HK-2 (cell line): Measurements from ENCODE around the gene LTF.

Source experiments
- DNase-seq: peaks from one replicate; pipeline ENCODE4 v3.0.0-alpha.2; 2018; ENCODE audit not compliant: unreplicated experiment

LTF gene

GRCh38 chr3:46491089-46492070 is 26.7 kb upstream of the LTF start:
- no peak for DNase-seq

DNA sequence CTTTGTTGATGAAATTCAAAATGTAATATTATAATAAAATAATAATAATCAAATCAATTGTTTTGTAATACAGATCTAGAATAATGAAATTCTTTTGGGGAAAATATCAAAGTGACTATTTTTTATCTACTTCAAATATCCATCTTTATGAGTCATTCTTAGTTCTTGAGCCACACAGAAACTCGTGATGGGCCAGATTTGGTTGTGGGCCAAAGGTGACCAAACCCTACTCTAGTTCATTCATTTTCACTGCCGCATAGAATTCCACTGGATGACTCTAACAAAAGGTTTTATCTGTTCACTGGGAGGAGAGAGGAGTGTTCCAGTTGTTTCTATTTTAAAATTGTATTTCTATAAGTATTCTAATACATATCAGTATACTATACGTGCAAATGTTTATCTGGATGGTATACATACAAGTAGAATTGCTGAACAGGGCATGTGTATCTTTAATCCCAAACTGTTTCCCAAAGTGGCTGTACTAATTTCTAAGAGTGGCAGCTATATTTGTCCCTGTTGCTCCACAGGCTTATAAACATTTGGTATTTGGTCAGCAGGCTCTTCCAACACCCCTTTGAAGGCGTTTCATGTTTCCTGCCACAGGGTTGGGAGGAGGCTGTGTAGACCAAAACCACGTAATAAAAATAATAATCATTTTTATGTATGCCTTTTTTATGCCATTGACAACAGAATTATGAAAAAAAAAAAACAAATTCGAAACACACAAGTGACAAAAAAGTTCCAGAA is 25.8 kb upstream of the LTF start:
- no peak for DNase-seq

GRCh38 chr3:46489875-46490274 is 25.2 kb upstream of the LTF start:
- no peak for DNase-seq

DNA sequence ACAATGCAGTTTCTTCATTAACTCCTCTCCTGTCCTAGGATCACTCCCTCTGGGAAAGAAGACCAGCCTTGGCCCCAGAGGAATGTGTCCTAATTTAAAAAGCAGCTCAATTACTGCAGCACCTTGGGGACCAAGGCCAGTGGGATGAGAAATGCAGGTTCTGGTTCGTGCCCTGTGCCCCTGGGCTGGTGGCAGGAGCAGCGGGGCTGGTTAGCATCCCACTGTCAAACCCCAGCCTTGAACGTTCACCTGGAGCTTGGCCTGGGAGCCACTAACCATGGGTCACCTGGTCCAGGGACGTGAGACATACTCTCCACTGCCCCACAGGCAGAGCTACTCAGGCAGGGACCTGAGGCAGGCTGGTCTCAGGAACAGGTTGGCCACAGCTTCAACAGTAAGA is 24.7 kb upstream of the LTF start:
- DNase-seq = no peak

- DNase-seq = peak; percentile 75
Measured at GRCh38 chr3:46488735-46489361, 24.1 kb upstream of the LTF start.

DNA sequence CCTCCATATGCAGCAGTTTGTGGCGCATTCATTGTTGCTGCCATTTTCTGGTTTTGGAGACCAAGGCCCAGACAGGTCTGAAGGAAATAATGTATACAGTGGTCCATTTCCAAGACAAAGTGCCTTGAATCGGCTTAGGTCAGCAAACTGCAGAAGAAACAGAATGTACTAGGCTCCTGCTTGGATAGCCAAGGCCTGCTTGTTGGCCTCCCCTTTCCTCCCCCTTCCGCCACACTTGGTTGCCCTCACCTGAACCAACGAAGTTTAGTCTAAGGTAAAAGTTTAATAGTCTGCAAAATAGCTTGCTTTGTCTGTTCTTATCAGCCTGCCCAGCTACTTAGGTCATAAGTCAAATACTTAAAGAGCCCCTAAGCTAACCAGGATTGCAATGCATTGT is 21.1 kb upstream of the LTF start:
- DNase-seq = no peak

DNA sequence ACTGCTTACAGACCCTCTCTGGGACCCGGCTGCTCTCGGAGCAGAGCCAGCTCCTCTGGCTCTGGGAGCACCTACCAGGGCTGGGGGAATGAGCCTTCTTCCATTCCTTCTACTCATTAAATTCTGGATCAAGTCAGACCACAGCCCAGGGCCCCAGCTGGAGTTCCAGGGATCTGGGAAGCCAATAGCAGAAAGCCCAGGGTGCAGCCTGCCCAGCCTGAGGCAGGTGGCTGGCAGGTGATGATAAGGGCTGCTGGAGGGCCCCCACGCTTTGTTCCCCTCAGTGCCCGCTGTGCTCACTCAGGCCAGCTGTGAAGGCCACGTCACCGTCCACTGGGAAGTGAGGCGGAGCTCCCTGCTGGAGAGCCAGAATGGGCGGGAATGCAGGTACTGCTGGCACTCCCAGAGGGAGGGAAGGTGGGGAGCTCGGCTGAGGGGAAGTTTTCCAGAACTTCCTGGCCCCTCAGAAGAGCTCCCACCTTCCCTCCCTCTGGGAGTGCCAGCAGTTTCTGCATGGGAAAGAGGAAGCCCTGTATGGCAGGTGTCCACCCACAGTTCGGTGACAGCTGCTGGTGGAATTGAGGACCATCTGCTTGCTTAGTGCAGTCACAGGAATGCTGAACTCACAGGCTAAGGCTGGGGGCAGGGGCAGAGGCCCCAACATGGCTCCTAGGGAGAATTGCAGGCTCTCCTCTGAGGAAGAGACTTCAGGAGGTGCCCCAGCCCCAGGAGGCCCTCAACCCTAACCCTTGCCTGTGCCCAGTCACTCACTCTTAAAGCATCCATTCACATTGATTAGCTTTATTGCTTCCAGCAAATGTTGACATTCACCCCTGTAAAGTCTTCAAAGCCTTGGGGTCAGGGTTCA is 20.4 kb upstream of the LTF start:
- no peak for DNase-seq

DNA sequence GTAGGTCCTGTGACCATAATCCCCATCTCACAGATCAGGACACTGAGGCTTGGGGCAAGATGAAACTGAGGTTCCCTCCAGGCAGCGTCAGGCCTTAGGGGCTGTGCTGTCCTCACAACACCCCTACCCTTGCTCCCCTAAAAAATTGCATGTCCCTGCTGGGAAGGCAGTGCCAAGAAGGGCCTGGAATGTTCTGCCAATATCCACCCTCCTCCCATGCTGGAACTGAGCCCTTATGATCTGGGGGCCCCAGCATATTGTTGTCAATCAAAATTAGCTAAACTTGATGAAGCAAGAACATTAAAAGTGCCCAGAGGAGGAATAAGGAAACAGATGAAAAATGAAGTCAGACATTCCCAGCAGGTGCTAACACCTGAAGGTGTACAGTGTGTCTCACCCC is 19.7 kb upstream of the LTF start:
- DNase-seq = no peak

DNA sequence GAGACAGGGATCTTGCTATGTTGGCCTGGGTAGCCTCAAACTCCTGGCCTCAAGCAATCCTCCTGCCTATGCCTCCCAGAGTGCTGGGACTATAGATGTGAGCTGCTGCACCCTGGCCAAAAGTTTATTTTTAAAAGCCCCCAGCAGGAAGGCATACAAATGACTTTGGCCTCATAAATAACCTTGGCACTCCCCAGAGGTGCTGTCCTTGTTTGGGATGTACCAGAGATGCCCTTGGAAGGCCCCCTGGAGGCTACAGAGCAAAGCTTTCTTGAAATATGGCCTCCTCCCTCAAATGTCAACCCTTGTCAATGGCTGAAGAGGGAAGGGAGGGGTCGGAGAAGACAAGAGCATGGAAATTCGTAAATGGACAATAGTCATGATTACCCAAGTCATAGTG is 19.1 kb upstream of the LTF start:
- DNase-seq = no peak

- DNase-seq = no peak
Measured at GRCh38 chr3:46482632-46483350, 18.1 kb upstream of the LTF start.

GRCh38 chr3:46481636-46482035 is 16.9 kb upstream of the LTF start:
- DNase-seq = no peak

DNA sequence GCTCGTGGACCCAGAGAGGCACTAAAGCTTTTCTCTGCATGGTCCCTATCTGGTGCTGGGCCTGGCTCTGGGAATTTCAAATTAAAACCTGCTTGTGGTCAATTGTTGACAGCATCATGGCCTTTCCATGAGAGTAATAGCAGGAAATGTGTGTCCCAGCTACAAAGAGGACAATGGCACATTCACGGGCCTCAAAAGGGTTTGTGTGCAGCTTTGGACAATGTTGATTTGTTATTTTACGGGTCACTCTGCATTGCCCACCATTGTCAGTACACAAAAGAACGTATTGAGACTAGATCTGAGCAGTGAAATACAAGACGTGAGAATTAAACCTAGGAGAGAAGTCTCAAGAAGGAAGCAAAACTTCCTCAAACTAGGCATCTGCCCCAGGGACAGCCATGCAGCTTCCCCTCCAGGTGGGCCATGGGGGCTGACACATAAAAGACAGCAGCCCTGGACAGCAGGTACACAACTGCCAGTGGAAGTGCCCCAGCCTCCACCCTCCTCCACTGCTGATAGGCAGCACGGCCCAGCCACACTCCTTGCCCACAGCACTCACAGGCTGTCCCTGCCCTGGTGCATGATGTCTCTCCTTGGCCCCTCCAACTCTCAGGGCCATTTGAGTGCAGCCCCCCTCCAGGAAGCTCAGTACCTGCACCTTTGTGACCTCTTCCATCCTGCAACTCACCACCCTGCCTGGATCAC is 15.9 kb upstream of the LTF start:
- DNase-seq = no peak

DNA sequence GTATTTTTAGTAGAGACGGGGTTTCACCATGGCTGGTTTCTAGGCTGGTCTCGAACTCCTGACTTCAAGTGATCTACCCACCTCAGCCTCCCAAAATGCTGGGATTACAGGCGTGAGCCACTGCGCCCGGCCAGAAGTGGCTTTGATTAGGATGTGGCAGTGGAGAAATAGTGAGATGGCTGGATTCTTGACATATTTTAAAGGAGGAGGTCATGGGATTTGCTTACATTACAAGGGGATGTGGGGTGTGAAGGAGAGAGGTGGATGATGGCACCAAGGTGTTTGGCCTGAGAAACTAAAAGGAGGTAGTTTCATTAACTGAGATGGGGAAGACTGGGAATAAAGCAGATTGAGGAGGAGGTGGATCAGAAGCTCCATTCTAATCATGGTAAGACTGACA is 15.0 kb upstream of the LTF start:
- no peak for DNase-seq

GRCh38 chr3:46479021-46479420 is 14.3 kb upstream of the LTF start:
- DNase-seq = no peak

DNA sequence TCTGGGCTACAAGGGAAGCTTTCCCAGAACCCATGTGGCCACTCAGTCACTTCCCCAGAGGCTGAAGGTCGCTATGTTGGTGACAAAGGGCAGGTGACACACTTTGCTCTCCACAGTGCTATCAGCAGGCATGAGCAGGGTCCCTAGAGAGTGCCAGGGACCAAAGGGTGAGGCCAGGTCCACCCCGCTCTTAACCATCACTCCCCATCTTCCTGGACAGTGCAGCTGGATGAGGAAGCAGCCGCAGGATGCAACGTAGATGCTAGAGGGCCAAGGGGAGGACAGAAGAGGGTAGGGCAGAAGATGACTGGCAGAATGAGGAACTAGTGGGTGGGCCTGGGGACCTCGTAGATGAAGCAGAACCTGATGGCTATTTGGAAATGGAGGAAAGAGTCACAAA is 13.6 kb upstream of the LTF start:
- no peak for DNase-seq

DNA sequence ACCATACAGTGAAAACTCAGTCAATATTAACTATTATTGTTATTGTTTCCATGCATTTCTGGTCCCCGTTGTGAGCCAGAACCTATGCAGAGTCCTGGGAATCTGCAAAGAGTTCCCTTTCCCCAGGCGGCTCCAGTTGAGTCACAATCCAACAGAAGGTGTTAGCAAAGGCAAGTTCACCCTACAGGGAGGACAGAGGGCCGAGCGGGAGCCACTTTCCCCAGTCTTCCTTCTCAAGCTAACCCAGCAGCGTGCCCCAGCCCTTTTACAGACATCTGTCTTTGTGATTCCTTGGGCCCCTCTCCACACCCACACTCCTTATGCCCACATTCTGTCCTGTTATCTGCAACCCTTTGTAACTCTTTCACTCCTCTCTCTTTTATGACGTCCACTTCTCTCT is 13.1 kb upstream of the LTF start:
- no peak for DNase-seq

GRCh38 chr3:46477145-46477544 is 12.4 kb upstream of the LTF start:
- DNase-seq = no peak

DNA sequence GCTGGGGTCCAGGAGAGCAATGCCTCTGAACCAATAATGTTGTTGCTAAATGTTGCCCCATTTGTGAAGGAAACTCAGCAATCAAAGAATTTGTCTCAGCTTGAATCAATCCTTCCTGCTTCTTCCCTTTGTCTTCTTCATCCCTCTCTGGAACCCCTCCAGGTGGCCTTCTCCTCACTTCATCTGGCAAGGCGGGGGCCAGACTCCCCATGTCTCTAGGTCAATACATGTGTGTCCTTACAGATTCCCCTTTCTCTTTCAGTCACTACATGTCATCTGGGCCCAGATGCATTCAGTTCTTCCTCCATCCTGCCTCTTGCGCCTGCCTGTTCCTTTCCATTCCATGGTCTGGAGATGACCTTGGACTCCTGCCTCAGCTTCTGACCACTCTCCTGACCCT is 8.0 kb upstream of the LTF start:
- DNase-seq = no peak

- no peak for DNase-seq
Measured at GRCh38 chr3:46471371-46471914, 6.7 kb upstream of the LTF start.

- no peak for DNase-seq
Measured at GRCh38 chr3:46470831-46471230, 6.1 kb upstream of the LTF start.
